ENCODE results near the gene NR3C1.
"Not testable (repeated sequence)": the region's sequence is repeated elsewhere in the genome, so short reads cannot be mapped to it uniquely, and the experiment has no call there.

NR3C1 gene

DNA sequence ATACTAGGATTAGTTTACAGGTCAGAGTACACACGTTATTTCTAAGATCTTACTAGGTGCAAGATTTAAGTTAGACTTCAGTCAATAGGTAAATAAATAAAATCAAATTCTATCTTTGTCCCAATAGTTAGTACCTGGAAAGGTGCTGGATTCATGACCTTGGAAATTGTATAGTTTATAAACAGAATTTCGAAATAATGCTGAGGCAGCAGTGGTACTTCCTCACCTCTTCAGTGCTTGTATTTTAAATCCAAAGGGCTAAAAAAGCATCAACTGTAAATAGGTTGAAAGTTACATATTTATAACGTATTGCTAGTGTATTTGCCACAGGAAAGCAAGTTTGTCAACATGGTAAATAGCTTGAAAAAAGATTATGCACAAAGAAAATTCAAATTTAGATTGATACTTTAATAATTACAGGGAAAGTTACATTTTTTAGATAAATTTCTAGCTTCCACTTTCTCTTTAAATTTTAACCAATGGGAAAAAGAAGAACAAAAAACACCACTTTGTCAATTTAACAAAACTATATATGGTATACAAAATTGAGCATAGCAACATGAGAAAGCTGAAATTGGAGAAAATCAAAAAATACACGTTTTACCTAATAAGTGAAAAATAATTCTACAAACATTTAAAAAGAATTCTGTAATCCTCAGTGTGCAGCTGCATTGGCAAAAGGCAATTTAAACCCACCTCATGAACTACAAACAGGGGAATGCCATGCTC lies 46.5 kb downstream of the NR3C1 start:
- DNase-seq, result no peak

DNA sequence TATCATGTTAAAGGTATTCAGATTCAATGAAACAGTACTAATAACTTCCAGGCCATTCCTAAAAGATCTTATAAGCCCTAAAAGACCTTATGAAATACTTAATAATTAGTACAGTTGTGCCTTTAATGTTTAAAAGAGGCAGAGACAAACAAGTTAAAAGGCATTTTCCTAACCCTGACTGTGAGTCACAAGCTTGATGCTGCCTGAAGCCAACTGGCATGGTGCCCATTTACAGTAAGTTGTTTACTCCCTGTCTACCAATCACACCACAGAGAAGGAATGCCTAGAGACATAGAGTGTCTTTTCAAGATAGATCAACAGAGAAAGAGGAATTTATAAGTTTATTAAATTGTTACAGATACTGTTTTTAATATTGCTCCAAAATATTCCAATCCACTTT lies 47.8 kb downstream of the NR3C1 start:
- DNase-seq, result peak; percentile 82

DNA sequence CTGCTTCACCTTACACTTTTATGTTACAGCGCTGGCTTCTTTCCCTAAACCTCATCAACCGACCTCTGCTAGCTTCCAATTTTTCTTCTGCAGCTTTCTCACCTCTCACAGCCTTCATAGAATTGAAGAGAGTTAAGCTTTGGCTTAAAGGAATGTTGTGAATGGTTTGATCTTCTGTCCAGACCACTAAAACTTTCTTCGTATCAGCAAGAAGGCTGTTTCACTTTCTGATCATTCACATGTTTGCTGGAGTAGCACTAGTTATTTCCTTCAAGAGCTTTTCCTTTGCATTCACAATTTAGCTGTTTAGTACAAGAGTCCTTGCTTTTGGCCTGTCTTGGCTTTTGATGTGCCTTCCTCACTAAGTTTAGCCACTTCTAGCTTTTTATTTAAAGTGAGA lies 49.5 kb downstream of the NR3C1 start:
- DNase-seq, result no peak

- no peak for DNase-seq
Observed at GRCh38 chr5:143352691-143353090, 50.8 kb downstream of the NR3C1 start.

GRCh38 chr5:143350751-143351602 lies 52.5 kb downstream of the NR3C1 start:
- DNase-seq, result no peak

DNA sequence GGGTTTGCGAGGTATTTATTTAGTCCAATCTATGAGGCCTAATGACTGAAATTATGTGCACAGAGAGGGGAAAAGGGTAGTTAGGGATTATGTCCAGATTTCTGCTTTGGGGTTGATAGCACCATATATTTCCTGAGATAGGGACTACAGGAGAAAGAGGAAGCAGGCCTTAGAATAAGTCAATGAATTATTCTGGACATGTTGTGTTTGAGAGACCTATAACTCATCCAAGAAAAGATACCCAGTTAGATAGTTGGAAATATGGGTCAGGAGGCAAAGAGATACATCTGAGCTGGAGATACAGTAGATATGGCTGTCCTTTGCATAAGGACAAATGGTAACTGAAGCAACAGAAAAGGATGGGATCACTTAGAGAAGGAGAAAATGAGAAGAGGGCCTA lies 53.1 kb downstream of the NR3C1 start:
- DNase-seq, result no peak

- no peak for DNase-seq
Observed at GRCh38 chr5:143349177-143349576, 54.3 kb downstream of the NR3C1 start.

DNA sequence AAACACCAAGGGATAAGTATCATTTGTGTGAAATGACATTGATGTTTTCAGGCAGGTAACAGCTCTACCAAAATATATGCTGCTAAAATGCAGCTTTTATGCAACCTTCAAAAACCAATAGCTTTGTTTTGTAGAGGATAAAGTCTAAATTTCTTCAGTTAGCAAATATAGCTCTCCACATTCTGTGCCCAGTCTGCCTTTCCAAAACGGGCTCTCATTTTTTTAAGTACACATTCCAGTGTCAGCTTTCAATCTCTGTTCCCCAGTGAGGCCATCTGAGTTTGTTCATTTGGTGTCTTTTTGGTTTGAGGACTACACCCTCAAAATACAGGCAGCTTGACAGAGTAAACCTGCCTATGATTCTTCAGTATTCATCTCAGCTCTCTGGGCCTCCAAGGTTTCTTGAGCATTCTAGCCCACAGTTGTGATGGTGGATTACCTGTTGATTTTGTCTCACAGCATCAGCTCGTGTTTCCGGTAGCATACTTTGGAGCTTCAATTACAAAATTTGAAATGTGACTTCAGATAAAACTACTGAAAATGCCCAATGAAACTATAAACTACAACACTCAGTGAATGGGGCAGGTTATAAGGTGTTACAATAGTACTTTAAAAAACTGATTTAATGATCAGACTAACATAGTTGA lies 55.7 kb downstream of the NR3C1 start:
- no peak for DNase-seq

GRCh38 chr5:143347046-143347445 lies 56.4 kb downstream of the NR3C1 start:
- DNase-seq, result no peak

- DNase-seq, result no peak
Observed at GRCh38 chr5:143345671-143346440, 57.6 kb downstream of the NR3C1 start.

DNA sequence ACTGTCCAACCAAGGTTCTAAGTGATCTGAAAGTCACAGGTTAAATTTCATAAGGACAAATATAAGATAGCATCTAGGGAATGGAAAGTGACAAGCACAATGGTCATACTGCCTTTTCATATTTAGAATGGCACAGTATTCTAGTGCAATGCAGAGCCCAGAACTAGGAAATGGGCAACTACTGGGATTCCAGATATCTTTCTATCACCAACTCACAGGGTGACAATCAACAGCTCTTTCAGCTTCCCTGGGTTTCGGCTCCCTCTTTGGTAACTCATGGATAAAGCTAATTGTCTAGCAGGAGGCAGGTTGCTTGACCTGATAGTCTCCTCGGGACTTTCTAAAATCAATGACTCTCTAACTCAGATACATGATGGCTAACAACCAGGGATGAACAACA lies 60.4 kb downstream of the NR3C1 start:
- DNase-seq, result no peak

- DNase-seq, result no peak
Observed at GRCh38 chr5:143342607-143343006, 60.9 kb downstream of the NR3C1 start.

- no peak for DNase-seq
Observed at GRCh38 chr5:143341807-143342570, 61.5 kb downstream of the NR3C1 start.

DNA sequence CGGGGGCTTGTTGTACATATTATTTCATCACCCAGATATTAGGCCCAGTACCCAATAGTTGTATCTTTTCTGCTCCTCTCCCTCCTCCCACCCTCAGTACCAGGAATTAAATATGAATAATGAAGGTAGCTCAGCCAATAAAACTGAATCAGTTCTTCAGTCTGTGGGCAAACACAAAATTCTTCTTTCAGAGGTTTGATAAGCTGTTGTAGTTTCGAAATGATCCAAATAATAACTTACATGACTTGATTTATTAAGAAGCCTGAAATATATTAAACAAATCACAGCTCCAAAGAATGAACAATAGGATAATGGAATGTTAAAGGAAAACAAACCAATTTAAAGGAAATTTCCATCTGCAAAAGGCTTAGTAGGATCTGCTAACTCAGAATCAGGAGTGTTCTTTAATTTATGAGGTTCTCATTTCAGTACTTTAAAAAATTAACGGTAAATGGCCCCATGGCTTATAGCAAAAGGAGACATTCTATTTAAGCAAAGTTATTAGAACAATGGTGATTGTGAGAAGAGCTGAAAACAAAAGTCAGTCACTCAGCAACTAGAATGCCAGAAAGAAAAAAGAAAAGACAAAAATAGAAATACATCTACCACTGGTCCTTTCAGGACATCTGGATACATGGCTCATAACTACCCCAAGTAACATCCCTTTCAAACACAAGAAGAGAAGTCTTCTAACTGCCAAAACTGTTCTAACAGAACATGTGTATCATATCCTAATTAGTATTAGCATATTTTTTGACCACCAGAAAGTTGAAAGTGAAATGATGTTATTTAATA lies 62.4 kb downstream of the NR3C1 start:
- no peak for DNase-seq

GRCh38 chr5:143338658-143339366 lies 64.7 kb downstream of the NR3C1 start:
- DNase-seq, result no peak

GRCh38 chr5:143337946-143338345 lies 65.5 kb downstream of the NR3C1 start:
- no peak for DNase-seq

- no peak for DNase-seq
Observed at GRCh38 chr5:143336485-143336884, 67.0 kb downstream of the NR3C1 start.

- DNase-seq, result no peak
Observed at GRCh38 chr5:143334903-143335302, 68.6 kb downstream of the NR3C1 start.

GRCh38 chr5:143334380-143334779 lies 69.1 kb downstream of the NR3C1 start:
- DNase-seq, result not testable (repeated sequence)

- DNase-seq, result no peak
Observed at GRCh38 chr5:143331956-143332355, 71.5 kb downstream of the NR3C1 start.

DNA sequence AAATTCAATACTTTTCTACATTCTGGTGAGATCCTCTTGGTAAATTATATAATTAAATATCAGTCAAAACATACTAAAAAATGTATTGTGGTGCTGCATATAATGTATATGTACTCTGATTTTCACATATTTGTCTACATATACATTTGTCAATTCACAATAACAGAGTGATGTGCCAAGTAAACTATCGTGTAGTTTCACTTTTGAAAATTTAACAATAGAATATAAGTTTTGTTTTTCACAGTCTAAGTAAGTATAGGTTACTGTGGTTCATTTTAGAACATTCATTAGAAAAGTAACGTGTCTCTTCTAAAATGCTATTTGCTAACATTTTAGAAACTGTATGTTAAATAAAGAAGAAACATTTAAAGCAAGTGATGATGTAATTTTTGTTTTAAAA lies 73.6 kb downstream of the NR3C1 start:
- no peak for DNase-seq
